DMS 273 (cell line): ENCODE data around the gene RNASE12.
"Not testable (repeated sequence)": the region's sequence is repeated elsewhere in the genome, so short reads cannot be mapped to it uniquely, and the experiment has no call there.

Experiments
- DNase-seq: peaks from one replicate; lab custom pipeline; 2025; ENCODE audit not compliant: unreplicated experiment; lab: John Stamatoyannopoulos, UW

The RNASE12 gene

DNA sequence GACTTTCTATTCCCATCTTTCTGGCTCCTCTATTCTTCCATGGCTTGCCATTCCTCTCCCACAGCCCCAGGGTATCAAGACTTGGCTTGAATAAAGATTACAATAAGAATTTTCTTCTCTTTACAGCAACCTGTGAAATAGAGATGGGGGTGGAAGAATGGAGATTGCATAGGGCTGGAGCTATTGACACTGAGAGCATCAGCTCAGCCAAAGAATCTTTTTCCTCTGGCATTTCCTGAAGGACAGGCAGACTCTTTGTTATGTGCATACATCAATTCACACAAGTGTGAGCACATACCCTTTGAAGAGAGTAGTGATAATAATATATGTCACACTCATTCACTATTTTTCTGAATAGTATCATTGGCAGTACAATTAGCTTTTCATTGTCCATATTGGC, 8.0 kb downstream of the RNASE12 start:
- DNase-seq, result no peak

DNA sequence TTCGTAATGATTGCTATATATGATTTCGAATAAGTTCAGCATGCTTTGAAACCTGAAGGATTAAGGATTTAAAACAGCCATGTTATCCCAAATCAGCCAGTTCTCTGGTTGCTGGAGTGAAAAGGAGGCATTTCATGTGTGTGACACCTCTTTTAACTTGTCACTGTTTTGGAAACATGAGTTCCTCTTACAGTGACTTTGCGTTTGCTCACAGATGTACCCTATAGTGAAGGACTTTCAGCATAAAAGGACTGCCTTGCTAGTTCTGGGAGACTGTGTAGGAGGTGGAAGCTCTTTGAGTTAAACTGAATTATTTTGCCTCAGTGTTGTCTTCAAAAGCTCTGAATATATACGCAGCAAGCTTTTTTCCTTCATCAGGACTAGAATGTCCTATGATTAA, 10.9 kb downstream of the RNASE12 start:
- no peak for DNase-seq

DNA sequence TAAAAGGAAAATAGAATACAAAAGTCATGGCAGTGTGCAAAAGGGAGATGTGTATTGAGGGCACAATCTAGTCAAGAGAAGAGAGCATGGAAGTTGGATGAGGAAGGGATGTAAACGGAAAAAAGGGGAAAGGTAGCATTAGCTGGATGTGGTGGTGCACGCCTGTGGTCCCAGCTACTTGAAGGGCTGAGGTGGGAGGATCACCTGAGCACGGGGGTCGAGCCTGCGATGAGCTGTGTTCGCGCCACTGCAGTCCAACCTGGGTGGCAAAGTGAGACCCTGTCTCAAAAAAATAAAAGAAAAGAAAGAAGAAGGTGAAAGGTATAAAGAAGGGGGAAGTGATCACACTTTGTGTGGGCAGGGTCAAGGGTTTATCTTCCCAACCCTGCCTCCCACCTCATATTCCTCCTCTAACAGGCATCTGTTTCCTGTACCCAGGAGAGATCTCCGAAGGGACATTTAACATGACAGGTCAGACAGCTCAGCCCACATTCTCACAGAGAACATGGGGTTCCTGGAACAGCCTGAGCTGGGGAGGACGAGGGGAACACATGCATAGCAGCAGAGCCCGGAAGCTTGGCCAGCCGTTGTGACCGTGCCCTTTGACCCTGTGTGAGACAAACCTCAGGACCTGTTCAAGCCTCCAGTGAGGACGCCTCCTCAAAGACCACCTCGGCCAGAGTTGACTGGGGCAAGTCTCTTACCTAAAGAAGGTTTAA, 12.2 kb downstream of the RNASE12 start:
- DNase-seq, result no peak

DNA sequence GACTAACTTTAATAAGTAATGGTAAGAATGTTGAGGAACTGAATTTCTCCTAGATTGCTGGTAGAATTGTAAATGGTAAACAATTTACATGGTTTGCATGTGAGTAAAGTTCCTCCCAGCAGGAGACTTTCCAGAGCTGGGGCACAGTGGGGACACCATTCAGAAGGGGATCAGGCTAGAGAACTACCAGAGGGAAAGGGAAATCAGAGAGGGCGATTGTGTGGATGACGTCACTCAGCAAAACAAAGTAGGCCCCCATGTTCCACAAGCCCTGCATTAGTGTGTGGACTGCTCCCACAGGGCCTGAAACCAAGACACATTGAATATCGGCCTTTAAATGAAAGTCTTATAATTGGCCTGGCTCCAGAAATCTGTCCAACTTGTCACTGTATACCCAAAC, 12.9 kb downstream of the RNASE12 start:
- DNase-seq, result no peak

DNA sequence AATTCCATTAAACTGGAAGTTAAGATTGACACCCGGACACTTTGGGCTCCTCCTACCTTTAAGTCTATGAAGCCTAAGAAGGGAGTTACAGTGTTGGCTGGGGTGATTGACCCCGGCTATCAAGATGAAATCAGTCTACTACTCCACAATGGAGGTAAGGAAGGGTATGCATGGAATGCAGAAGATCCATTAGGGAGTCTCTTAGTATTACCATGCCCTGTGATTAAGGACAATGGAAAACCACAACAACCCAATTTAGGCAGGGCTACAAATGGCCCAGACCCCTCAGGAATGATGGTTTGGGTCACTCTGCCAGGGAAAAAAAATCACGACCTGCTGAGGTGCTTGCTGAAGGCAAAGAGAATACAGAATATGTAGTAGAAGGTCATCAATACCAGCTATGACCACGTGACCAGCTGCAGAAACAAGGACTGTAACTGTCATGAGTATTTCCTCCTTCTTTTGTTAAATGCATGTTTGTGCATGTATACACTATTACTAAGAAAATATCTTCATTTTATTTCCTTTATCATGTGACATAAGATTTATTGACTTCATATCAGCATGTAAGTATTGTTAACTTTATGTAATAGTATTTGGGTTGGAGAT, 18.7 kb downstream of the RNASE12 start:
- DNase-seq, result not testable (repeated sequence)

DNA sequence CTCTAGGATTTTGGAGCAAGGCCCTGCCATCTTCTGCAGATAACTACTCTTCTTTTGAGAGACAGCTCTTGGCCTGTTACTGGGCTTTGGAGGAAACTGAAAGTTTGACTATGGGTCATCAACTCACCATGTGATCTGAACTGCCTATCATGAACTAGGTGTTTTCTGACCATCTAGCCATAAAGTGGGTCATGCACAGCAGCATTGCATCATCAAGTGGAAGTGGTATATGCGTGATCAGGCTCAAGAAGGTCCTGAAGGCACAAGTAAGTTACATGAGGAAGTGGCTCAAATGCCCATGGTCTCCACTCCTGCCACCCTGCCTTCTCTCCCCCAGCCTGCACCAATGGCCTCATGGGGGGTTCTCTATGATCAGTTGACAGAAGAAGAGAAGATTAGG, 20.5 kb downstream of the RNASE12 start:
- not testable (repeated sequence) for DNase-seq

DNA sequence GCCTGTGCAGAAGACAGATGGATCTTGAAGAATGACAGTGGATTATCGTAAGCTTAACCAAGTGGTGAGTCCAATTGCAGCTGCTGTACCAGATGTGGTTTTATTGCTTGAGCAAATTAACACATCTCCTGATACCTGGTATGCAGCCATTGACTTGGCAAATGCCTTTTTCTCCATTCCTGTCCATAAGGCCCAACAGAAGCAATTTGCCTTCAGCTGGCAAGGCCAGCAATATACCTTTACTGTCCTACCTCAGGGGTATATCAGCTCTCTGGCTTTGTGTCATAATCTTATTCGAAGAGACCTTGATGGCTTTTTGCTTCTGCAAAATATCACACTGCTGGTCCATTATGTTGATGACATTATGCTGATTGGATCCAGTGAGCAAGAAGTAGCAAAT, 21.3 kb downstream of the RNASE12 start:
- not testable (repeated sequence) for DNase-seq

DNA sequence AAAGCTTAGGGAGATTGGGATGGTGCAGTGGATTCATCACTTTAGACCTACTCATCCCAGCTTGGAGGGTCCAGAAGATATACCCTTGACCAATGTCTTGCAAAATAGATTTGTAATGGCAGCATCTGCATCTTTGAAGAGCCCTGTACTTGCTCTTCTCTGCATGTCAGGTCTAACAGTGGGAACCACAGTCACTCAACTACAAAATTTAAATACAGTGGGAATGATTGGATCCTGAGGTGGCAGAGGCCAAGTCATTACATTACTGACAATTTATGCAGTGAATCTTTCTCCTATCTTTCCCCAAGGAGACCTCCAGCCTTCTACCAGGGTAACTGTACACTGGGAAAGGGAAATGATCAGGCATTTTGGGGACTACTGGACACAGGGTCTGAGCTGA, 22.1 kb downstream of the RNASE12 start:
- no peak for DNase-seq

DNA sequence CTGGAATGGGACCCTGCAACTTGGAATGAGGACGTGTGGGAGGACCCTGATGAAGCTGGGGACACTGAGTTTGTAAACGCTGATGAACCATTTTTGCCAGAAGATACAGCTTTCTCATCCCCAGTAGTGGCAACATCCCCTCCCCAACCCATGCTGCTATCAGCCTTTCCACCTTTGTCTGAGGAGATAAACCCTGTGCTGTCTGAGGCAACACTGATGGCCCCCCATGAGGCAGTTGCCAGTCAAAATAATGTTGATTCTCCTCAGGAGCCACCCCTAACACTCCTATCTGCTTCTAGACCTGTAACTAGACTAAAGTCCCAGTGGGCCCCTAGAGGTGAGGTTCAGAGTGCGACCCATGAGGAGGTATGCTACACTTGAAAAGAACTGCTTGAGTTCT, 22.8 kb downstream of the RNASE12 start:
- DNase-seq, result no peak

DNA sequence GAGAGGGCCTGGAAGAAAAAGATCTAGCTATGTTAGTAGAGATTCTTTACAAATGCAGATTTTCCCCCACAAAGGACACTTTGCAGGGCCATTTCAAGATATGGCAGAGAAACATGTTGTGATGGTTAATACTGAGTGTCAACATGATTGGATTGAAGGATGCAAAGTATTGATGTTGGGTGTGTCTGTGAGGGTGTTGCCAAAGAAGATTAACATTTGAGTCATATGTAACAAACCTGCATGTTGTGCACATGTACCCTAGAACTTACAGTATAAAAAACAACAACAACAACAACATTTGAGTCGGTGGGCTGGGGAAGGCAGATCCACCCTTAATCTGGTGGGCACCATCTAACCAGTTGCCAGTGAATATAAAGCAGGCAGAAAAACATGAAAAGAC, 24.0 kb downstream of the RNASE12 start:
- not testable (repeated sequence) for DNase-seq

DNA sequence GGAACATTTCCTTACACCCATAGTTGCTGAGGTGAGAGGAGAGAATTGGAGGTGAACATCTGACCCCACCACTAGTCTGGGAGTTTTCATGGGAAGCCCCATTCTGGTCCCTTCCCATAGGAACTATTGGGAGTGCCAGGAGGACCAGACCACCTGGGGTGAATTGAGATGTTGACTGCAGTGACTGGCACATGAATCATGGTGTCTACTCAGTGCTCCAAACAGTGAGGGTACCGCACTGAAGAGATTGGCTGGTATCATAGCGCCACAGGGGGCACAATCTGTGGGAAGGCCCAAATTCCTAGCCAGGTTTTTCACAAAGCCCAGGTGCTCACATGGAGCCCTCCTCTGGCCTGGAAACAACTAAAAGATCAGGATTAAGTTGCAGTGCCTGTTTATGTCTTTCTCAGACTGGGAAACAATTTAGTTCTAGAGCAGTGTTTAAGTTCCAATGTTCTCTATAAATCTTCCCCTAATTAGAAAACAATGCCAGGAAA, 26.6 kb downstream of the RNASE12 start:
- no peak for DNase-seq

DNA sequence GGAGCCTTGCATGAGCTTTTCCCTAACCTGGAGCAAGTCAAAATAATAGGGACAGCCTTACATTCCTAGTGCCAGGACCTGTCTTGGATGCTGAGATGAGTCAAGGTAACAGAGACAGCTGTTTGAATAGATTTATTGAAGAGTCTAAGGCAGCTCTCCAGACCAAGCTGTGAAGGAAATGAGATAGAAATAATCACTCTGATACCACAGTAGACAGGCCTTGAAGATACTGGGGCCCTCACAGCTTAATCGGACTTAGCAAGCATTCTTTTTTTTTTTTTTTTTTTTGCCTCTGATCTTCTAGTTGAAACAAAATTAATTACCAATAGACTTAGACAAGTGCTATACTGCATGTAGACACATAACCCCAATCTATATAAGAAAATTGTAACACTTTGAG, 27.2 kb downstream of the RNASE12 start:
- no peak for DNase-seq

DNA sequence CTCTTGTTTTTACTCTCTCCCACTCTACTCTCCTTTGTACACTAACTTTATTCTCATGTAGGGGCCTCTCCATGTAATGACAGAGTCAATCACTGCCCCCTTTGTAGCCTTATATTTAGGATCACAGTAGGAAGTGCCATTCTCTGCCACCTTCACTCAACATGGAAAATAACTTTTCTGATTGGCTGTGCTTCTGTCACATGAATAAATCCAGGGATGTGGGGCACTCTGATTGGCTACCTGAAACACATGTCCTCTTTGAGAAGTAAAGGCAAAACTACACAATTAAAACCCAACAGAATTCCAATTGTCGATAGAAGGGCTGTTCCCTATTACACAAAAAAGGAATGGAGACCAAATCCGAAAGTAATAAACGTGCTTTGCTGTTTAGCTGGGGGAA, 30.2 kb downstream of the RNASE12 start, which contains the start of gene RNASE9:
RNASE9 (minus strand) TSS at position 87 of the 400 bp plus-strand sequence.
- no peak for DNase-seq

DNA sequence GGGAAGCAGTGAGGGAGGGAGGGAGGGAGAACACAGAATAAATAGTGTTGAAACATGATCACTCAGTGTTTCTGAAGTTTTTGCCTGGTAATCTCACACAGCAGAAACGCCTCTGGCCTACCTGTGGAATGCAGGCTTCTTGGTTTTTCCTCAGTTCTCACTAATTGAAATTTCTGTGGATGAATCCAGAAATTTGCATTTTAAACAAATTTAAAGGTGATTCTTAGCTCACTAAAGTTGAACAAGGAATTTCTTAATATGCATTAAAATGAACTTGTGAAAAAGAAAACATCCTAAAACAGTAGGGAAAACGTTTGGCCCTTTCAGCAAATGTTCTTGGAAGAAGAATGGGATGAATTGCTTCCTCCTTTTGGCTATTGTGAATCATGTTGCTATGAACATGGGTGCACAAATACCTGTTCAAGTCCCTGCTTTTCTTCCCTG, 31.7 kb downstream of the RNASE12 start:
- no peak for DNase-seq

DNA sequence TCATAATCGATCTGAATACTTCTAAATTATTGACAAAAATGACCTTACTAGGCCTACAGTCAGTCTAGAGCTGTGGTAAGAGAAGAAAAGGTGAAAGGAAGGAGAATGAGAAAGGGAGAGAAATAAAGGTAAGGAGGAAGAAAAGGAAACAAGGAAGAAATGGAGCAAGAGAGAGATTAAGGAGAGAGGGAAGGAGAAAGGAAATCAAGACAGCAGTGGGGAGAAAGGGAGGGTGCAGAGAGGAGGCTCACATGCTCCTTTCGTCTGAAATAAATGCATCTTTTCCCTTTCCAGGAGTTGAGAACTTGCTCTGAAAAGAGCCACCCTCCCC, 34.0 kb downstream of the RNASE12 start:
- DNase-seq, result no peak

DNA sequence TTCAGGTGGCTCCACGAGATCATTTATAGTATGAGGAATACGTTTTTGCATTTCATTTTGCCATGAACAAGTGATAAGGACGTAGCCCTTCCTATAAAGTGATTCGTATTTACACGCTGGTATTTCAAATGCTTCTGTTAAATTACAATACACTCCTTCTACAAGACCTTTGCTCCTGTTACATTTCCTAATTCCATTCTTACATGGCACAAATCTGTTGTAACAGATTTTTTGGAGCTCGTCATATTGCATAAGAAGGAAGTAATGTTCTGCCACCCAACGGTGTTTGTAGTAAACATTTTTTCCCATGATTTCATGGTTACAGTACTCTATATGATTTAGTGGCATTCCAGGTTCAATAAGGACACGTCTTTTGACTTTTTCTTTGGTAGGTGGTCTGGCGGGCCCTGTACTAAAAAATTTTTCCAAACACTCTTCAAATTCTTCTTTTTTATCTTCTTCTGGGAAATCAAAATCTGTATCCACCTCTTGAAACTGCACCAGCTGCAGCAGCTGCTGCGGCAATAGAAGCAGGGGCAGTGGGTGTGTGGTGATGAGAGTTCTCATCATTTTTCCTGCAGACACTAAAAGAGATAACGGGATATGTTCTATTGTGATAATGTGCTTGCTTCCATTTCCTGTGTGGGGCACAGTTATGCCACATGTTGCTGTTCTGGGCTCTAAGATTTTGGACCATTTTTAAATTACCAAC, 34.5 kb downstream of the RNASE12 start:
- no peak for DNase-seq

DNA sequence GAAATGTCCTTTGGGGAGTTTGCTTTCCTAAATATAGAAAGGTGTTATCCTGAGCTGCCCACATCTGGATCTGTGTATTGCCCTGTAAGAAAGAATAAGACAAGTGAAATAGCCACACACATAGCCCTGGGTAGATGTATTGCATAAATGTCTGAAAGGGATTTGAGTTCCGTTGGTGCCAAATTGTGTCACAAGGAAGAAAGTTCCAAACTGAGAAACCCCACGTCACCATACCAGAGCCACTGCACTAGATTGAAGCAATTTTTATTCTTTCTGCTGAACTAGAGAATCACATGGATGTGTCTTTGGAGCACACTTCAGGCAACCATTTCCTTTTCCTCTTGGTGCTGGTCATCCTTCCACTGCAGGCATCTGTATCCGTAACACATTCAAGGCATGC, 35.3 kb downstream of the RNASE12 start:
- DNase-seq, result no peak

DNA sequence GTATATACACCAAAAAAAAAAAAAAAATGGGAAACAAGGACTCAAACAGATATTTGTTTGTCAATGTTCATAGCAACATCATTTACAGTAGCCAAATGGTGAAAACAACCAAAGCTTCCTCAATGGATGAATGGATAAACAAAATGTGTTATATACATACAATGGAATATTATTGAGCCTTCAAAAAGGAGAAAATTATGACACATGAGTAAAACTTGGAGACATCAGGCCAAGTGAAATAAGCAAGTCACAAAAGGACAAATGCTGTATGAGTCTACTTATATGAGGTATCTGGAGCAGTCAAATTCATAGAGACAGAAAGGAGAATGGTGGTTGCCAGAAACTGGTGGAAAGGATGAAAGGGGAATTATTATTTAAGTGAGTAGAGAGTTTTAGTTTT, 38.2 kb downstream of the RNASE12 start:
- no peak for DNase-seq

DNA sequence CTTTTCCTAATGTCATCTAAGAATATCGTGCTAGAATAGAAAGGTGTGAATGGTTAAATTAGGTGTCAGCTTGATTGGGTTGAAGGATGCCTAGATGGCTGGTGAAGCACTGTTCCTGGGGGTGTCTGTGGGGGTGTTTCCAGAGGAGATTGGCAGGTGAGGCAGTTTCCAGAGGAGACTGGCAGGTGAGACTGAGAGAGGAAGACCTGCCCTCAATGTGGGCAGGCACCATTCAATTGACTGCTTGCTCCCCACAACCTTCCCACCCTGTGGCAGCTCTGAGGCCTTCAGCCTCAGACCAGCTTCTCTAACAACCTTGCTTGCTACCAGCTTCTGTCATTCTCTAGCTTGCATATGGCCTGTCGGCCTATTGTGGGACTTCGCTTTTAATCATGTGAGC, 39.6 kb downstream of the RNASE12 start:
- DNase-seq, result no peak

DNA sequence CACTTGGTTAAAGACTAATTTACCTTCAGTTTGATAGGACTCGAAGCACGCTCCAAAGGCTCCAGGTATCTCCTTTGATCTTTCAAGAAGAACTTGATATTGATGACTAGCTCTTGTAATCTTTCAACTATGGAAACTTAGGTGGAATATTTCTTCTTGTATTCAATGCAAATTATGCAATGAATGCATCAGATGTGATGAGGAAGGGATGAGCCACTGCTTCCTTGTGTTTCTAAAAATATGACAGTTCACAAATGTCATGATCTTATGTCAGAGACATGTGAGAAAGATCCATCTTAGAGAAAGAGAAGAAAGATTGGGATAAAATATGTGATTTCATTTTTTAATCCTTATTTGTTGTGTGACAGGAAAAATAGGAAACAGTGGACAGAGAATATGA, 40.2 kb downstream of the RNASE12 start:
- DNase-seq, result no peak

DNA sequence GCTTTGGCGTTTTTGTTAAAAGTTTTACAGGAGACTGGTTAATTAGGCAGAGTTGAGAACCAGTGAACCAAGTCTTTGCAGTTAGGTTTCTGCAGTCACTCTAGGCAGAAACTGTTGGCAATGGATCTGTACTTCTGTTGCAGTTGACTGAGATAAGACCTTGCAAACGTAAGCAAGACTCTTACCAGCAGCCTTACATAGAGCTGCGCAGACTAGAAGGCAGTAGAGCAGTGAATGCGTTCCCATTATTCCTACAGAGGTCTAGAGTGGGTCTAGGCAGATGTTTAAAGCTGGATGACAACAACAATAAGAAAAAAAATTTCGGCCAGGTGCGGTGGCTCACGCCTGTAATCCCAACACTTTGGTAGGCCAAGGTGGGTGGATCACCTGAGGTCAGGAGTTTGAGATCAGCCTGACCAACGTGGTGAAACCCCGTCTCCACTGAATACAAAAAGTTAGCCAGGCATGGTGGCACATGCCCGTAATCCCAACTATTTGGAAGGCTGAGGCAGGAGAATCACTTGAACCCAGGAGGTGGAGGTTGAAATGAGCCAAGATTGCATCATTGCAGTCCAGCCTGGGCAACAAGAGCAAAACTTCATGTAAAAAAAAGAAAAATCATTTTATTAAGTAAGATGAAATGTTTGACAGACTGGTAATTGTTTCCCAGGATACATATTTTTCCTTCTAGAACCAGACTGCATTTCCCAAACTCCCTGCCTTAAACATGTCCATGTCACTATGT, 42.6 kb downstream of the RNASE12 start:
- no peak for DNase-seq
